Daoy (cell line): Measurements from ENCODE around the gene USP24. TPM values are rescaled to one million over a fixed set of nuclear protein-coding genes. Genes with fewer than 3 reads are reported as not detected.
A peak's percentile ranks its signal among the peaks of the same experiment; 100 is the strongest.

Experiments
- DNase-seq: peaks from one replicate; pipeline ENCODE4 v3.0.0-alpha.2; 2015; ENCODE audit warnings: low read depth
- total RNA-seq: library from RNA; depleted of rRNA; stranded (reverse); fragments of >200 nt; shearing (Covaris generic); gene quantifications from 2 replicates; pipeline ENCODE4 v1.2.3, GENCODE V29; 2014

USP24 gene
- total RNA-seq, 1 experiment from 2014 or later = 19.7 TPM

GRCh38 chr1:55069280-55069679 lies 145.9 kb downstream of the USP24 start:
- no peak for DNase-seq

- no peak for DNase-seq
Observed at GRCh38 chr1:55068638-55069037, 146.5 kb downstream of the USP24 start.

GRCh38 chr1:55067914-55068313 lies 147.2 kb downstream of the USP24 start:
- DNase-seq = no peak

GRCh38 chr1:55067022-55067778 lies 148.0 kb downstream of the USP24 start:
- no peak for DNase-seq

GRCh38 chr1:55065648-55066047 lies 149.5 kb downstream of the USP24 start:
- DNase-seq = no peak

GRCh38 chr1:55064861-55065263 lies 150.3 kb downstream of the USP24 start:
- DNase-seq = no peak

GRCh38 chr1:55064071-55064581 lies 151.0 kb downstream of the USP24 start:
- DNase-seq = peak; percentile 21

- no peak for DNase-seq
Observed at GRCh38 chr1:55063577-55063942, 151.6 kb downstream of the USP24 start.

- DNase-seq = no peak
Observed at GRCh38 chr1:55062801-55063576, 152.2 kb downstream of the USP24 start.

GRCh38 chr1:55061706-55062321 lies 153.3 kb downstream of the USP24 start:
- no peak for DNase-seq

GRCh38 chr1:55061000-55061705 lies 154.0 kb downstream of the USP24 start:
- DNase-seq = no peak

- DNase-seq = no peak
Observed at GRCh38 chr1:55060133-55060999, 154.8 kb downstream of the USP24 start.

GRCh38 chr1:55059302-55060132 lies 155.6 kb downstream of the USP24 start:
- no peak for DNase-seq

GRCh38 chr1:55057956-55058298 lies 157.2 kb downstream of the USP24 start:
- no peak for DNase-seq

- no peak for DNase-seq
Observed at GRCh38 chr1:55057270-55057955, 157.8 kb downstream of the USP24 start.

GRCh38 chr1:55056632-55056992 lies 158.6 kb downstream of the USP24 start:
- DNase-seq = no peak

- DNase-seq = no peak
Observed at GRCh38 chr1:55055951-55056631, 159.1 kb downstream of the USP24 start.

- DNase-seq = no peak
Observed at GRCh38 chr1:55055084-55055882, 159.9 kb downstream of the USP24 start.
